ENCODE results near the gene SYNJ2.

The SYNJ2 gene

GRCh38 chr6:158086054-158086503 lies 104.4 kb downstream of the SYNJ2 start:
- DNase-seq: no peak

GRCh38 chr6:158086504-158087223 lies 105.0 kb downstream of the SYNJ2 start:
- DNase-seq: no peak

GRCh38 chr6:158087224-158087867 lies 105.7 kb downstream of the SYNJ2 start:
- DNase-seq: no peak

- no peak for DNase-seq
These were observed 111.1 kb downstream of the SYNJ2 start for GRCh38 chr6:158092806-158093205.

GRCh38 chr6:158095031-158095430 lies 113.4 kb downstream of the SYNJ2 start:
- DNase-seq: no peak

- no peak for DNase-seq
These were observed 114.0 kb downstream of the SYNJ2 start for GRCh38 chr6:158095671-158096070.

GRCh38 chr6:158103228-158103627 lies 121.6 kb downstream of the SYNJ2 start:
- no peak for DNase-seq

- no peak for DNase-seq
These were observed 123.0 kb downstream of the SYNJ2 start for GRCh38 chr6:158104696-158105095.

GRCh38 chr6:158109748-158110147 lies 128.1 kb downstream of the SYNJ2 start:
- DNase-seq: no peak

- DNase-seq: no peak
These were observed 129.3 kb downstream of the SYNJ2 start for GRCh38 chr6:158110986-158111385.

- DNase-seq: no peak
These were observed 130.3 kb downstream of the SYNJ2 start for GRCh38 chr6:158111987-158112386.

- DNase-seq: no peak
These were observed 132.1 kb downstream of the SYNJ2 start for GRCh38 chr6:158113802-158114201.

- no peak for DNase-seq
These were observed 133.4 kb downstream of the SYNJ2 start for GRCh38 chr6:158115102-158115501.

GRCh38 chr6:158115508-158115907 lies 133.8 kb downstream of the SYNJ2 start:
- DNase-seq: no peak

GRCh38 chr6:158118886-158119285 lies 137.2 kb downstream of the SYNJ2 start:
- DNase-seq: no peak

- DNase-seq: no peak
These were observed 139.7 kb downstream of the SYNJ2 start for GRCh38 chr6:158121335-158121734.

- DNase-seq: no peak
These were observed 140.4 kb downstream of the SYNJ2 start for GRCh38 chr6:158122048-158122447.

GRCh38 chr6:158124288-158124687 lies 142.6 kb downstream of the SYNJ2 start:
- no peak for DNase-seq

GRCh38 chr6:158125271-158125670 lies 143.6 kb downstream of the SYNJ2 start:
- no peak for DNase-seq

GRCh38 chr6:158131926-158132325 lies 150.3 kb downstream of the SYNJ2 start:
- no peak for DNase-seq

- DNase-seq: no peak
These were observed 161.1 kb downstream of the SYNJ2 start for GRCh38 chr6:158142789-158143188.

- DNase-seq: no peak
These were observed 162.0 kb downstream of the SYNJ2 start for GRCh38 chr6:158143700-158144099.
